DMS153 treated with DMSO at 0.1 percent for 48 hours (cell line): Measurements from ENCODE around the gene TRPC5OS.

ENCODE experiments used
- DNase-seq: peaks from one replicate; lab custom pipeline; 2025; ENCODE audit not compliant: unreplicated experiment; lab: John Stamatoyannopoulos, UW

TRPC5OS gene

GRCh38 chrX:111892375-111892774, 16.4 kb downstream of the TRPC5OS start:
- no peak for DNase-seq

GRCh38 chrX:111896148-111896547, 20.2 kb downstream of the TRPC5OS start:
- DNase-seq: no peak

- no peak for DNase-seq
Measured at GRCh38 chrX:111914398-111915090, 38.6 kb downstream of the TRPC5OS start.

GRCh38 chrX:111917591-111917990, 41.6 kb downstream of the TRPC5OS start:
- DNase-seq: no peak

GRCh38 chrX:111928456-111928855, 52.5 kb downstream of the TRPC5OS start:
- no peak for DNase-seq
